Mesodermal cell (in vitro differentiated cells): ENCODE results near the gene HCRTR1.

ENCODE experiments used
- H3K27ac ChIP-seq: 2 replicates; pipeline ENCODE4 v1.7.0; 2013; ENCODE audit warnings: mild to moderate bottlenecking, low read depth, low read length, moderate library complexity; ENCODE audit not compliant: severe bottlenecking
- H3K36me3 ChIP-seq: 2 replicates; pipeline ENCODE4 v1.7.1; 2013; ENCODE audit warnings: mild to moderate bottlenecking, low read length, moderate library complexity; ENCODE audit not compliant: control insufficient read depth, insufficient read depth
- H3K4me1 ChIP-seq: one replicate; pipeline ENCODE4 v1.7.1; 2013; ENCODE audit warnings: mild to moderate bottlenecking, low read length; ENCODE audit not compliant: insufficient read depth, control insufficient read depth, poor library complexity, severe bottlenecking
- H3K4me3 ChIP-seq: 2 replicates; pipeline ENCODE4 v1.7.0; 2013; ENCODE audit warnings: low read length, control low read depth, mild to moderate bottlenecking; ENCODE audit not compliant: insufficient read depth, poor library complexity, severe bottlenecking; ENCODE audit errors: extremely low read depth
- H3K9me3 ChIP-seq: 2 replicates; pipeline ENCODE4 v1.7.1; 2013; ENCODE audit warnings: mild to moderate bottlenecking, low read length, moderate library complexity; ENCODE audit not compliant: control insufficient read depth
- WGBS, 2 experiments: methylation state at CpG; one replicate each; pipeline ENCODE4 v1.1.5; 2013; ENCODE audit warnings: missing lambda C conversion rate in 2 of 2; ENCODE audit not compliant: insufficient coverage in 2 of 2; 5-methylcytosine and 5-hydroxymethylcytosine counted together

Gene HCRTR1

DNA sequence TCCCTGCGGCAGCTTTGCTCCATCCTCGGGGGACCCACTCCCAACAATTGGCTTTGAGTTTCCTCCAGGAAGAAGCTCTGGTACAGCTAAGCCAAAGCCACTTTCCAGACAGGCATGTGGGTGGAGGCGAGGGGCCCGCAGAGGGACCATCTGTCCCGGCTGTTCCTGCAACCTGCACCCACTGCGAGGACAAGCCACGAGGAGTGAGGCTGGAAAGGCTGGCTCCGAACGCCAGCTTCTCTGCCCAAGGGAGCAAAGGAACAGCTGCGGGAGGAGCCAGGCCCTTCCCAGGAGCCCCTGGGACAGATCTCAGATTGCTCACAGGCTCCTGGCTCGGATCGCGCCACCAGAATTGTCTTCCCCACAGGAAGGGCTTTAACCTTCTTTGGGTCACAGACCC, 55.5 kb downstream of the HCRTR1 start:
- no peak overlapping the region for H3K4me3 ChIP-seq
- H3K27ac ChIP-seq, result no peak overlapping the region
- 89 to 90% methylated on average over 11 to 12 of the region's 13 CpGs for WGBS, 2 experiments

DNA sequence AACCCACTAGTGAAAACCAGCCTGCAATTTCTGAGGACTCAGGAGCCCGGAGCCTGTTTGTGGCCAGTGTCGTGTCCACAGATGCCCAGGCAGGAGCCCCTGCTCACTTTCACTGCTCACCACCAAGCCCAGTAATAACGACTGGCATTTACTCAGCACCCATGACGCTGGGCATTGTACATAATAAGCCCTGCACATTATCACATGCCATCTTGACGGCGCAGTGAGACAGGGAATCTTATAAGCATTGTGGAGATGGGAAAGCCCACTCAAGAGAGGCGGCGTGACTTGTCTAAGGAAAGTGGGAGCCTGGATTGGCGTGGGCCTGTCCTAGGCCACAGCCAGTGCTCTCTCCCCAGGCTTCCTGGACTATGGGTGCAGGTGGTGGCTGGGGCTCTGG, 55.9 kb downstream of the HCRTR1 start:
- no peaks in the 10 kb centered on the region for H3K36me3 ChIP-seq
- H3K4me3 ChIP-seq, result no peak overlapping the region
- 96 to 98% methylated on average over 8 to 9 of the region's 9 CpGs for whole genome bisulfite sequencing, 2 experiments
- H3K4me1 ChIP-seq, result peaks cover 17% of the 10 kb centered on the region
- no peaks in the 10 kb centered on the region for H3K9me3 ChIP-seq
- H3K27ac ChIP-seq, result no peak overlapping the region

More for the DNA sequence above, 55.5 kb downstream of the HCRTR1 start:
- H3K36me3 ChIP-seq, result no peaks in the 10 kb centered on the region
- H3K4me1 ChIP-seq, result peaks cover 17% of the 10 kb centered on the region
- no peaks in the 10 kb centered on the region for H3K9me3 ChIP-seq

DNA sequence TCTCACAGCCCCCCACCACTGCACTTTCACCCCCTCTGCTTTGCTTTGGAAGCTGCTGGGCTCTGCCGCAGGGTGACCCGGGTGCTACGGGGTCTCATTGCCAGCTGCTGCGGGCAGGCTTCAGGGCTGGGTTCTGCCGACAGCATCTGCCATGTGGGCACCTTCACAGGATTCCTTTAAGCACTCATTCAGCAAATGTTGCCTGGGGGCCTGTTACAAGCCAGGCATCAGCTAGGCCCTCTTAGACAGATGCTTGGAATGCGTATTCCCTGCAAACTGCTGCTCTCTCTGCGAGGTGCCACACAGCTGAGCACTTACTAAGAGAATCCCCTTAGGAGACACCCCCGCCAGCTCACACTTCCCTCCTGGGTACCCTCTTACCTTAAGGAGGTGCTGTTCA, 57.1 kb downstream of the HCRTR1 start:
- Histone ChIP-seq H3K4me1 (peaks cover 17% of the 10 kb centered on the region), H3K36me3 (no peaks in the 10 kb centered on the region), H3K9me3 (no peaks in the 10 kb centered on the region), H3K4me3 (no peak overlapping the region), H3K27ac (no peak overlapping the region)
- 75 to 80% methylated on average over 7 of the region's 8 CpGs for WGBS, 2 experiments

DNA sequence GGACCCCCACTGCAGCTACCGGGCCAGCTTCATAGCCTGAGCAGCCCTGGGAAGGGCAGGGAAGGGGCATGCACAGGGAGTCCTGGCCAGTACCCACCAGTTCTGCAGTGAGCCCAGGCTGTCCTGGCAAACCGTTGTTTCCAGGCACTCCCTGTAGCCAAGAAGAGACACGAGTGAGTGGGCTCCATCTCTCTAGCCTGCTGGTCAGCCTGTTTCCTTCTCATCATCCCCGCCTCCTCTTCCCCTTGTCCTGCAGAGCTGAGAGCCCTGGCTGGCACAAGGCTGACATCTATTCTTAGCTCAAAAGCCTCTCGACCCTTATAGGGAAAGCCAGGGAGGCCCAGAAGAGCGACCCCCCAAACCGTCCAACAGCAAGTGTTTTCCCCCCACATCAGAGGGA, 57.7 kb downstream of the HCRTR1 start:
- H3K9me3 ChIP-seq, result no peaks in the 10 kb centered on the region
- no peak overlapping the region for H3K4me3 ChIP-seq
- no peak overlapping the region for H3K27ac ChIP-seq
- H3K36me3 ChIP-seq, result no peaks in the 10 kb centered on the region
- WGBS, 2 experiments, result 70 to 77% methylated on average over 5 of the region's 7 CpGs
- peaks cover 18% of the 10 kb centered on the region for H3K4me1 ChIP-seq

DNA sequence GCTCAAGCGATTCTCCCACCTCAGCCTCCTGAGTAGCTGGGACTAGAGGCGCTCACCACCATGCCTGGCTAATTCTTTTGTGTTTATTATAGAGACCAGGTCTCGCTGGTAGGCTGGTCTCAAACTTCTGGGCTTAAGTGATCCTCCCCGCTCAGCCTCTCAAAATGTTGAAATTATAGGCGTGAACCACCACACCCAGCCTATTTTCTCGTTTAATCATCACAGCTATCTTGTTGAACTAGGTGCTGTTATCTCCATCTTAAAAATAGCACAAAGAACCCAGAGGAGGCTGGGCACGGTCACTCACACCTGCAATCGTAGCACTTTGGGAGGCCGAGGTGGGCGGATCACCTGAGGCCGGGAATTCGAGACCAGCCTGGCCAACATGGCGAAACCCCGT, 58.3 kb downstream of the HCRTR1 start:
- 93% methylated on average over 11 to 14 of the region's 14 CpGs for WGBS, 2 experiments
- H3K9me3 ChIP-seq, result no peaks in the 10 kb centered on the region
- H3K27ac ChIP-seq, result no peak overlapping the region
- H3K4me1 ChIP-seq, result peaks cover 24% of the 10 kb centered on the region
- no peak overlapping the region for H3K4me3 ChIP-seq
- H3K36me3 ChIP-seq, result no peaks in the 10 kb centered on the region
